Measurements from ENCODE around the gene PRPH.

- no peak for TF ChIP-seq CTCF (optimal IDR thresholded peaks at IDR 0.05 in 1 of 3, IDR thresholded peaks at IDR 0.05 in 1 of 3, conservative IDR thresholded peaks at IDR 0.05 in 1 of 3; ENCODE audit: extremely low read depth in 1 of 3, insufficient read depth in 2 of 3, low read length in 3 of 3)
- no peak for TF ChIP-seq EZH2 (IDR thresholded peaks at IDR 0.05; ENCODE audit: low read length)
Measured at GRCh38 chr12:49327887-49328286, 32.9 kb downstream of the PRPH start.

Data from keratinocyte (primary cell).